Stimulated activated CD4-positive, alpha-beta T cell treated with anti-CD3 and anti-CD28 coated beads, Interleukin-1b, Interleukin-23, amount 100 ng/mL, for 4 hours (primary cell): ENCODE data around the gene MPST.

Source experiments
- DNase-seq, 2 donors: peaks; one replicate each; pipeline ENCODE4 v3.0.0-alpha.2; 2020; ENCODE audit warnings: low read depth in 2 of 2

Gene MPST

GRCh38 chr22:37044634-37045625, 25.4 kb downstream of the MPST start:
- DNase-seq = no peak

GRCh38 chr22:37045958-37046357, 26.4 kb downstream of the MPST start:
- DNase-seq = no peak

- no peak for DNase-seq
Observed at GRCh38 chr22:37046589-37046988, 27.0 kb downstream of the MPST start.

GRCh38 chr22:37047006-37047405, 27.5 kb downstream of the MPST start:
- DNase-seq = no peak

GRCh38 chr22:37048133-37048532, 28.6 kb downstream of the MPST start:
- no peak for DNase-seq

- no peak for DNase-seq
Observed at GRCh38 chr22:37049224-37049623, 29.7 kb downstream of the MPST start.

GRCh38 chr22:37050913-37051312, 31.4 kb downstream of the MPST start:
- DNase-seq = no peak

- DNase-seq = peak; percentile 66 to 78
Observed at GRCh38 chr22:37051391-37052385, 32.1 kb downstream of the MPST start, which contains the start of gene KCTD17. Gene KCTD17, plus strand, starts transcription at chr22:37051742. Its CDS starts 19 bp downstream, at chr22:37051761.

GRCh38 chr22:37052386-37053309, 33.1 kb downstream of the MPST start:
- no peak for DNase-seq

GRCh38 chr22:37053310-37054055, 33.9 kb downstream of the MPST start:
- DNase-seq = no peak

- DNase-seq = no peak
Observed at GRCh38 chr22:37054056-37054395, 34.5 kb downstream of the MPST start.

GRCh38 chr22:37054600-37055365, 35.2 kb downstream of the MPST start:
- no peak for DNase-seq

GRCh38 chr22:37056246-37056645, 36.7 kb downstream of the MPST start:
- no peak for DNase-seq

- no peak for DNase-seq
Observed at GRCh38 chr22:37057226-37057625, 37.7 kb downstream of the MPST start.

- DNase-seq = no peak
Observed at GRCh38 chr22:37057796-37058510, 38.4 kb downstream of the MPST start.

- DNase-seq = no peak
Observed at GRCh38 chr22:37058917-37059701, 39.6 kb downstream of the MPST start.

- no peak for DNase-seq
Observed at GRCh38 chr22:37059876-37060449, 40.4 kb downstream of the MPST start.
